Endothelial cell of umbilical vein (primary cell): ENCODE measurements around the gene ENAH. TPM values are rescaled to one million over a fixed set of nuclear protein-coding genes. Genes with fewer than 3 reads are reported as not detected.

ENCODE experiments used
- BruUV-seq: library from RNA; stranded (reverse); fragments of 400-500 nt; replicated peaks from 2 replicates; lab custom pipeline; 2021; lab: Mats Ljungman, UMichigan
- CTCF ChIA-PET: fragments of 300-600, 350-600 bp; sonication (Branson Sonifier 250); formaldehyde crosslinking; loops from one replicate; lab custom pipeline; 2021; ENCODE audit warnings: antibody characterized with exemption, inconsistent platforms; lab: Charles Lee
- POLR2A ChIA-PET: fragments of 300-600, 350-600 bp; sonication (Branson Sonifier 250); formaldehyde crosslinking; loops from one replicate; lab custom pipeline; 2021; ENCODE audit warnings: antibody characterized with exemption, inconsistent platforms; lab: Charles Lee
- DNase-seq: peaks from one replicate; pipeline ENCODE4 v3.0.0-alpha.2; 2011; ENCODE audit warnings: low read depth, low spot score
- FAIRE-seq: peaks from 2 replicates; lab custom pipeline; 2011; peaks lifted over from hg19 to GRCh38; lab: Jason Lieb, UNC
- H2AFZ ChIP-seq: 2 replicates; pipeline ENCODE4 v1.6.0; 2012; ENCODE audit warnings: low read depth, low read length, control low read depth, inconsistent platforms
- H3K27ac ChIP-seq: 2 replicates; pipeline ENCODE4 v1.5.1; 2011; ENCODE audit warnings: low read depth, mild to moderate bottlenecking, control low read depth, low read length, moderate library complexity; ENCODE audit not compliant: insufficient read depth
- H3K27me3 ChIP-seq, 2 experiments: 2 replicates each; pipeline versions ENCODE4 v1.6.0 to v1.6.1; 2011; ENCODE audit warnings: low read length in 2 of 2, mixed read lengths in 1 of 2; ENCODE audit not compliant: control insufficient read depth in 2 of 2, insufficient read depth in 2 of 2
- H3K36me3 ChIP-seq, 2 experiments: 2 replicates in 1 of 2; 3 replicates in 1 of 2; pipeline ENCODE4 v1.5.1; 2011; ENCODE audit warnings: low read length in 2 of 2, mild to moderate bottlenecking in 1 of 2, moderate library complexity in 1 of 2; ENCODE audit not compliant: control insufficient read depth in 2 of 2, insufficient read depth in 2 of 2; ENCODE audit errors: extremely low read depth in 1 of 2
- H3K4me1 ChIP-seq: 3 replicates; pipeline ENCODE4 v1.5.1; 2011; ENCODE audit warnings: mild to moderate bottlenecking, low read length; ENCODE audit not compliant: control insufficient read depth, insufficient read depth; ENCODE audit errors: extremely low read depth
- H3K4me2 ChIP-seq: 2 replicates; pipeline ENCODE4 v1.6.1; 2011; ENCODE audit warnings: low read length, control low read depth, mixed read lengths; ENCODE audit not compliant: insufficient read depth
- H3K4me3 ChIP-seq, 3 experiments: fragments of 200-600 bp in 1 of 3; sonication (generic), shearing (Covaris generic) in 1 of 3; replicated peaks in 1 of 3; 2 replicates each; pipeline ENCODE4 v1.5.1; 2011 to 2016; ENCODE audit warnings: control low read depth in 3 of 3, low read length in 3 of 3, mild to moderate bottlenecking in 2 of 3, inconsistent platforms in 1 of 3, low read depth in 1 of 3, moderate library complexity in 1 of 3; ENCODE audit not compliant: insufficient read depth in 1 of 3
- H3K79me2 ChIP-seq: 2 replicates; pipeline ENCODE4 v1.6.0; 2012; ENCODE audit warnings: low read length, inconsistent platforms; ENCODE audit not compliant: control insufficient read depth, insufficient read depth
- H3K9ac ChIP-seq: replicated peaks from 2 replicates; pipeline ENCODE3; 2011; ENCODE audit warnings: low read length, control low read depth; ENCODE audit not compliant: insufficient read depth; ENCODE audit errors: extremely low read depth
- H3K9me1 ChIP-seq: replicated peaks from 3 replicates; pipeline ENCODE4 v1.6.0; 2011; ENCODE audit warnings: mild to moderate bottlenecking, low read length; ENCODE audit not compliant: control insufficient read depth, insufficient read depth; ENCODE audit errors: extremely low read depth
- H3K9me3 ChIP-seq: replicated peaks from 2 replicates; pipeline ENCODE4 v1.5.1; 2012; ENCODE audit warnings: low read length, inconsistent platforms; ENCODE audit not compliant: control insufficient read depth, insufficient read depth
- H4K20me1 ChIP-seq: replicated peaks from 2 replicates; pipeline ENCODE3; 2011; ENCODE audit warnings: mild to moderate bottlenecking, low read length; ENCODE audit not compliant: control insufficient read depth, insufficient read depth; ENCODE audit errors: extremely low read depth
- EZH2 ChIP-seq: IDR thresholded peaks from 2 replicates; pipeline ENCODE4 v1.6.1; 2012; ENCODE audit warnings: borderline replicate concordance, low read depth, mild to moderate bottlenecking, moderate library complexity, low read length, inconsistent platforms; ENCODE audit not compliant: severe bottlenecking
- GATA2 ChIP-seq: IDR thresholded peaks from 2 replicates; pipeline ENCODE4 v1.7.0; 2011; ENCODE audit warnings: low read depth, mild to moderate bottlenecking, moderate library complexity, mixed read lengths, low read length; ENCODE audit not compliant: insufficient read length, insufficient read depth
- JUN ChIP-seq: IDR thresholded peaks from 2 replicates; pipeline ENCODE4 v1.6.1; 2011; ENCODE audit warnings: borderline replicate concordance, low read depth; ENCODE audit not compliant: insufficient read length, insufficient read depth
- POLR2A ChIP-seq: IDR thresholded peaks from 2 replicates; pipeline ENCODE4 v1.6.1; 2012; ENCODE audit warnings: low read depth, mild to moderate bottlenecking, control low read depth, low read length
- POLR2AphosphoS5 ChIP-seq: IDR thresholded peaks from 2 replicates; pipeline ENCODE4 v1.6.1; 2012; ENCODE audit warnings: low read depth, mild to moderate bottlenecking, control low read depth, low read length, moderate library complexity; ENCODE audit not compliant: insufficient read depth
- dilution Hi-C: fragments of 300-500 bp; cut with MboI; formaldehyde crosslinking; loops from one replicate; pipeline ENCODE4 v1.15.0; 2019; ENCODE audit warnings: low sequenced_read_pairs; ENCODE audit not compliant: extremely low pct_ligation_motif_present
- intact Hi-C: fragments of 100-400 bp; cut with micrococcal nuclease; formaldehyde crosslinking; loops from one replicate; pipeline ENCODE4 v1.10.0; 2022
- polyA plus RNA-seq, 4 experiments: library from polyadenylated mRNA; depleted of rRNA in 3 of 4; stranded (reverse) in 3 of 4; unstranded in 1 of 4; fragments of >200 nt; gene quantifications; 2 replicates each; pipeline versions ENCODE4 v1.2.1 to v1.2.3, GENCODE V29; 2011 to 2012; ENCODE audit warnings: missing spikeins in 1 of 4
- total RNA-seq: library from RNA; stranded (reverse); gene quantifications from 2 replicates; pipeline ENCODE4 v1.2.3, GENCODE V29; 2021
- TF ChIP-seq, protein P1 (sequence below), 2 donors: IDR thresholded peaks; 1 replicate in 1 of 2; 2 replicates in 1 of 2; pipeline ENCODE4 v1.5.1; 2011; ENCODE audit warnings: low read length in 2 of 2, mild to moderate bottlenecking in 2 of 2, moderate library complexity in 2 of 2, control low read depth in 1 of 2, inconsistent platforms in 1 of 2, low read depth in 1 of 2; ENCODE audit not compliant: insufficient read depth in 1 of 2; ENCODE audit errors: extremely low read depth in 1 of 2
- TF ChIP-seq, protein P2 (sequence below): IDR thresholded peaks from 2 replicates; pipeline ENCODE4 v1.6.1; 2011; ENCODE audit not compliant: insufficient read depth, insufficient read length

Gene ENAH
- total and polyA plus RNA-seq, 2 donors (not counting 3 experiments of a cell fraction or from before 2014, with no cell fraction given) = 19.9 to 95.6 TPM

DNA sequence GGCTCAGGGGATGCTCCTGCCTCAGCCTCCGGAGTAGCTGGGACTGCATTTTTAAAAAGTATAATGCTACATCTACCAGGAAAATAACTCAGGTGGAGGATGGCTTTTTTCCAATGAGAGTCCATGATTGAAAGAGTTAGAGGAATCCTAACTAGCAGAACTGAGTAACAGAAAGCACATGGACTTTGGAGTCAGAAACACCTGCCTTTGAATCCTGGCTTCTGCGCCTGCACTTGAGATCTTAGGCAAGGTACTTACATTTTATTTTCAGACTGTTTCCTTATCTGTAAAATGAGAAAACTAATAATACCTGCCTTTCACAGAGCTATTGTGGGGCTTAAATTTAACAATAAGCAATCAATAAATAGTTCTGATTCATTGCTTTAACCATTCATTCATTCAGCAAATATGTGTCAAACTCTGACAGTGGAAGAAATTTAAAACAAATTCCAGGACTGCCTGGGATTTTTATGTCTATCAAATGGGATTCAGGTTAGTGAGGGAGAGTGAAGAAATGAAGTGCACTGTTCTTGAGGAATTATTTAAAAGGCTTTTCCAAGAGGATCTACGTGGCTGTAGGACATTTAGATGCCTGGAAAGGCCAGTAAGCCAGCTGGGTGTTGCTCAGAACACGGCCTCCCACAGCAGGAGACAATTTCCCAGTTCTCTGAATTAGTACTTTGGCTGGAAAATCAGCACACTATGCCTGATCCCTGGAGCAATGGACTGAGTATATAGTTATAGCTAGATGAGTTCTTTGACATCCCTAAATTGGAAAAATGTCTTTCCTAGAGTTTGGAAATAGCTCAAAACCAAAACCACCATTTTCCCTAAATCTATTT lies 212.3 kb downstream of the ENAH start:
- CTCF ChIA-PET = interaction anchor here (1.0 to 2.9 kb wide), 12 partner anchors 10 to 337 kb away, joined by 3 to 31 read pairs (median 6); partner anchors contain the start of genes LBR and SRP9
- no peak for TF ChIP-seq POLR2A
- TF ChIP-seq, protein P1, sequence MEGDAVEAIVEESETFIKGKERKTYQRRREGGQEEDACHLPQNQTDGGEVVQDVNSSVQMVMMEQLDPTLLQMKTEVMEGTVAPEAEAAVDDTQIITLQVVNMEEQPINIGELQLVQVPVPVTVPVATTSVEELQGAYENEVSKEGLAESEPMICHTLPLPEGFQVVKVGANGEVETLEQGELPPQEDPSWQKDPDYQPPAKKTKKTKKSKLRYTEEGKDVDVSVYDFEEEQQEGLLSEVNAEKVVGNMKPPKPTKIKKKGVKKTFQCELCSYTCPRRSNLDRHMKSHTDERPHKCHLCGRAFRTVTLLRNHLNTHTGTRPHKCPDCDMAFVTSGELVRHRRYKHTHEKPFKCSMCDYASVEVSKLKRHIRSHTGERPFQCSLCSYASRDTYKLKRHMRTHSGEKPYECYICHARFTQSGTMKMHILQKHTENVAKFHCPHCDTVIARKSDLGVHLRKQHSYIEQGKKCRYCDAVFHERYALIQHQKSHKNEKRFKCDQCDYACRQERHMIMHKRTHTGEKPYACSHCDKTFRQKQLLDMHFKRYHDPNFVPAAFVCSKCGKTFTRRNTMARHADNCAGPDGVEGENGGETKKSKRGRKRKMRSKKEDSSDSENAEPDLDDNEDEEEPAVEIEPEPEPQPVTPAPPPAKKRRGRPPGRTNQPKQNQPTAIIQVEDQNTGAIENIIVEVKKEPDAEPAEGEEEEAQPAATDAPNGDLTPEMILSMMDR (IDR thresholded peaks at IDR 0.05; ENCODE audit: extremely low read depth in 1 of 2, insufficient read depth in 1 of 2, low read depth in 1 of 2, low read length in 2 of 2) = no peak
- TF ChIP-seq GATA2 = no peak
- TF ChIP-seq, protein P2, sequence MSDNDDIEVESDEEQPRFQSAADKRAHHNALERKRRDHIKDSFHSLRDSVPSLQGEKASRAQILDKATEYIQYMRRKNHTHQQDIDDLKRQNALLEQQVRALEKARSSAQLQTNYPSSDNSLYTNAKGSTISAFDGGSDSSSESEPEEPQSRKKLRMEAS = no peak
- no peak for TF ChIP-seq EZH2
- no peak for TF ChIP-seq POLR2AphosphoS5
- no peak for TF ChIP-seq JUN
- Histone ChIP-seq H3K36me3 (no peaks in the 10 kb centered on the region), H3K9me1 (no peaks in the 10 kb centered on the region), H3K4me1 (peaks cover 24% of the 10 kb centered on the region), H3K4me2 (no peak overlapping the region), H2AFZ (no peak overlapping the region), H3K27ac (no peak overlapping the region), H3K79me2 (no peaks in the 10 kb centered on the region), H4K20me1 (no peaks in the 10 kb centered on the region), H3K9me3 (no peaks in the 10 kb centered on the region), H3K4me3 (no peak overlapping the region), H3K9ac (no peak overlapping the region), H3K27me3 (no peaks in the 10 kb centered on the region)
- POLR2A ChIA-PET = interaction anchor here (0.7 kb wide), 2 partner anchors 34 to 669 kb away, joined by 3 to 5 read pairs; no protein-coding TSS in a partner anchor
- intact Hi-C loops = no loop called here
- BruUV-seq = no TSS peak
- DNase-seq (no peak), FAIRE-seq (no peak)
- dilution Hi-C loops = no loop called here
